GM12891 (cell line): ENCODE data around the gene SPRED3.

Source experiments
- DNase-seq: peaks from one replicate; pipeline ENCODE4 v3.0.0; 2011; ENCODE audit warnings: low spot score; ENCODE audit not compliant: insufficient read length
- FAIRE-seq: peaks from 2 replicates; lab custom pipeline; 2011; peaks lifted over from hg19 to GRCh38; lab: Jason Lieb, UNC
- PAX5 ChIP-seq: IDR thresholded peaks from 2 replicates; pipeline ENCODE4 v1.6.1; 2011; ENCODE audit warnings: low read length, moderate library complexity, mild to moderate bottlenecking; ENCODE audit not compliant: insufficient read depth, severe bottlenecking
- POLR2A ChIP-seq: IDR thresholded peaks from 2 replicates; pipeline ENCODE4 v1.6.1; 2011; ENCODE audit warnings: low read depth, low read length, control low read depth
- POLR2AphosphoS5 ChIP-seq: IDR thresholded peaks from 2 replicates; pipeline ENCODE4 v1.6.1; 2011; ENCODE audit warnings: low read depth, low read length, control low read depth
- POU2F2 ChIP-seq: IDR thresholded peaks from 2 replicates; pipeline ENCODE4 v1.6.1; 2011; ENCODE audit warnings: low read depth, mild to moderate bottlenecking, control low read depth, low read length, moderate library complexity
- SPI1 ChIP-seq: IDR thresholded peaks from 2 replicates; pipeline ENCODE4 v1.6.1; 2011; ENCODE audit warnings: low read depth, low read length, control low read depth
- TAF1 ChIP-seq: IDR thresholded peaks from 2 replicates; pipeline ENCODE4 v1.6.1; 2011; ENCODE audit warnings: low read depth, low read length, control low read depth

Gene SPRED3

DNA sequence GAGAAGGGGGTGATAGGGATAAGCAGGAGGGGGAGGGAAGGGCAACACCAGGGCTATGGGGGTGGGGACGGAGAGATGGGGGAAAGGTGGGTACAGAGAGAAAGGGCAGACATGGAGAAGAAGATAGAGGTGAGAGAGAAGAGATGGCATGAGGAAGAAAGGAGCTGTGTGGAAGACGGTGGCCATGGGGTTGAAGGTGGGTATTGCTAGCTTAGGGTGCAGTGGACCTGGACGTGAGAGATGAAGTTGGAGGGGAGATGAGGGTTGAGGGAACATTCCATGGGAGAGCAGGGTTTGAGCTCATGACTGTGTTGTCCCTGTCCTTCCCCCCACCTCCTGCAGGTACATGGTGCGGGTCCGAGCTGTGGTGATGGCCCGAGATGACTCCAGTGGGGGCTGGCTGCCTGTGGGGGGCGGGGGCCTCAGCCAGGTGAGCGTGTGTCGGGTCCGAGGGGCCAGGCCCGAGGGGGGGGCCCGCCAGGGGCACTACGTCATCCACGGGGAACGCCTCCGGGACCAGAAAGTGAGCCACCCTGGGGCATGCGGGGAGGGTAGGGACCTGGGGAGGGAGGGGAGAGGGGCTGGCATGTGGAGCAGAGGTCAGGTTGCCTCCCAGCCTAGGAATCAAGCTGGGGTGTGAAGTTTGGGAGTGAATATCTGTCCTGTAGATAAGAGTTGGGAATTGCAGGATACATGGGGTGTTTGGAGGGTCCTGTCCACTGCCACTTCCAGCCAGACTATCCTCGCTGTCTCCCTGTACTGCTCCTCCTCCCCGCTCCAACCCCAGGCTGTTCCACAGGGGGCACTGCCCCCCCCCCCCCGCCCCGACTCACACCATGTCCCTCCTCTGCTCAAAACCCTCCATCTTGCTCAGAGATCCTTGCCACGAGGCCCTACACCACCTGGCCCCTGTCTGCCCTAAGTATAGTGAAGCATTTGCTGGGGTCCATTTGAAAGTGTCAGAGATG is 1.7 kb downstream of the SPRED3 start:
- no peak for FAIRE-seq
- no peak for DNase-seq
- TF ChIP-seq SPI1, result no peak
- no peak for TF ChIP-seq POLR2AphosphoS5
- no peak for TF ChIP-seq POLR2A

DNA sequence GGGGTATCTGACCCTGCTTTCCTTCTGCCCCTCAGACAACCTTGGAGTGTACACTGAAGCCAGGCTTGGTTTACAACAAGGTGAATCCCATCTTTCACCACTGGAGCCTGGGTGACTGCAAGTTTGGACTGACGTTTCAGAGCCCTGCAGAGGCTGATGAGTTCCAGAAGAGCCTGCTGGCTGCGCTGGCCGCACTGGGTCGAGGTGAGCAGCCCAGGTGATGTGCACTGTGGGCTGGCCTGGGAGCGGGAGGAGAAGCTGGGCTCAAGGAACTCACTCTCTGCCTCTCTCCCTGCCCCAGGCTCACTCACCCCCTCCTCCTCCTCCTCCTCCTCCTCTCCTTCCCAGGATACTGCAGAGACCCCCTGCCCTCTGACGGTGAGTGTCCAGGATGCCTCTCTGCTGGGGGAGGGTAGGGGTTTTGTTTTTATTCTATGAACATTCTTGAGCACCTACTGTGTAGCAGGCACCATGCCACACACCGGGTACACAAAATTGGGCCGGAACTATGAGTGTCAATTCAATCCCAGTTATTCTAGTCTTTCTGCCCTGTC is 3.5 kb downstream of the SPRED3 start:
- no peak for FAIRE-seq
- TF ChIP-seq SPI1, result no peak
- no peak for TF ChIP-seq PAX5
- TF ChIP-seq TAF1, result no peak
- no peak for TF ChIP-seq POU2F2
- TF ChIP-seq POLR2AphosphoS5, result no peak
- TF ChIP-seq POLR2A, result no peak
- no peak for DNase-seq

DNA sequence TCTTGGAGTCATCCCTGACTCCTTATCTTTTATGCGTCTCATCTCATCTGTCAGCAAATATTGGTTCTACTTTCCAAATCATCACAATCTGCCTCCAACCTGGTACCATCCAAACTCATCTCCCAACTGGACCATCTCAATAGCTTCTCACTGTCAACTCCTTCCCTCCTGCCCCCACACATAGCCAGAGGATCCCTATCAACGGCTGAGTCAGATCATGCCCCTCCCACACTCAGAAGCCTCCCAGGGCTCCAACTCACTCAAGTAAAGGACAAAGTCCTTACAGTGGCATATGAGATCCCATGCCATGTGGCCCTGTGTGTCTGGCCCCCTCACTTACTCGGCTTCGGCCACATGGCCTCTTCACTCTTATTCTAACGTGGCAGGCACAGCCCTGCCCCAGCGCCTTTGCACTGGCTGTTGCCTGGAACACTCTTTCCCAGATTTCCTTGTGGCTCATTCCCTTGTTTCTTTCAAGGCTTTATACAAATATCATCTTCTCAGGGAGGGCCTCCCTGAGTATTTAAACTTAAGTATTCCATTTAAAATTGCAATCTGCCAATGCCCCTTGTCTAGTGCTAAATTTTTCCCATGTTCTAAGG is 4.3 kb downstream of the SPRED3 start:
- TF ChIP-seq TAF1, result no peak
- TF ChIP-seq POU2F2, result no peak
- no peak for TF ChIP-seq POLR2A
- TF ChIP-seq SPI1, result no peak
- no peak for TF ChIP-seq POLR2AphosphoS5
- no peak for TF ChIP-seq PAX5
- DNase-seq, result no peak

DNA sequence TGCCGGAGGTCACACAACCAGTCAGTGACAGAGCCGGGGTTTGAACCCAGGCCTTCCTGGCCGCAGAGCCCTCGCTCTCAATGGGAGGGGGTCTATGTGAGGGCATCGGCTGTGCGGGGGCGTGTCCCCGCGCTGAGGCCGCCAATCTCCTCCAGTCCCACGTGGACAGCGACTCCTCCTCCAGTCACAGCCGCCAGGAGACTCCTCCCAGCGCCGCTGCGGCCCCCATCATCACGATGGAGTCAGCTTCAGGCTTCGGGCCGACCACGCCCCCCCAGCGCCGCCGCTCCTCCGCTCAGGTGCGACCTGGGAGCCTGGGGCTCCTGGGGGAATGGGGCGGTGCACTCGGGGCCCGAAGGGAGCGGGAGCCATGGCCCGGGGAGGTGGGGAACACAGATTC is 6.0 kb downstream of the SPRED3 start:
- TF ChIP-seq TAF1, result no peak
- TF ChIP-seq POU2F2, result no peak
- FAIRE-seq (peak; percentile 23), DNase-seq (no peak)

More for the DNA sequence above, 4.3 kb downstream of the SPRED3 start:
- no peak for FAIRE-seq

DNA sequence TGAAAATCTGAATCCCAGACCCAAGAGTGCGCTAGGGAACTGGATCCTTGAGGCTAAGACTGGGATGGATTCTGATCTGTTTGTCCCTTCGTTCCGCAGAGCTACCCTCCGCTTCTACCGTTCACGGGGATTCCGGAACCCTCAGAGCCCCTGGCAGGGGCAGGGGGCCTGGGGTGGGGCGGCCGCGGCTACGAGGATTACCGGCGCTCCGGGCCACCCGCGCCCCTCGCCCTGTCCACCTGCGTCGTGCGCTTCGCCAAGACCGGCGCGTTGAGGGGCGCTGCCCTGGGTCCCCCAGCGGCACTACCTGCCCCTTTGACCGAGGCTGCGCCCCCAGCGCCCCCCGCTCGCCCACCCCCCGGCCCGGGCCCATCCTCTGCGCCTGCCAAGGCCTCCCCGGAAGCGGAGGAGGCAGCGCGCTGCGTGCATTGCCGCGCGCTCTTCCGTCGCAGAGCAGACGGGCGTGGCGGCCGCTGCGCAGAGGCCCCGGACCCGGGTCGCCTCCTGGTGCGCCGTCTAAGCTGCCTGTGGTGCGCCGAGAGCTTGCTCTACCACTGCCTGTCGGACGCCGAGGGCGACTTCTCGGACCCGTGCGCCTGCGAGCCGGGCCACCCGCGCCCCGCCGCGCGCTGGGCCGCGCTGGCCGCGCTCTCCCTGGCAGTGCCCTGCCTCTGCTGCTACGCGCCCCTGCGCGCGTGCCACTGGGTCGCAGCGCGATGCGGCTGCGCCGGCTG is 7.1 kb downstream of the SPRED3 start:
- DNase-seq, result no peak
- TF ChIP-seq TAF1, result no peak
- TF ChIP-seq POLR2A, result no peak
- FAIRE-seq, result peak; percentile 71

DNA sequence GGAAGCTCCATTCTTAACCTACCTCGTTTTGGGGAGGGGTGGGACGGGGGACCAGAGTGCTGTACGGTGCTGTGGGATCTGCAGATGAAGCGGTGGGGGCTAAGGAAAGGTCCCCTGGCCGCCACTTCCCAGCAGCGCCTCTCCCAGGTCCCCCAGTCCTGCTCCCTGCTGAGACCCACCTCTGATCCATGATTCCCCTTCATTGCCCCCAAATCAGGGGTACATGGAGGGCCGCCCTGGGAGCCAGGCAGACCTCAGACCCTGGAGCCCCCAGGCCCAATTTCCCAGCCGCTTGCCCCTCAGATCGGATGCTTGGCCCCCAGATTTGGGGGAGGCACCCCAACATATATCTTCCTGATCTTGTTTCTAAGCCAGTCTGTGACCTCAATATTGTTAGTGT is 10.6 kb downstream of the SPRED3 start:
- no peak for DNase-seq
- no peak for FAIRE-seq
- TF ChIP-seq POLR2AphosphoS5, result no peak

DNA sequence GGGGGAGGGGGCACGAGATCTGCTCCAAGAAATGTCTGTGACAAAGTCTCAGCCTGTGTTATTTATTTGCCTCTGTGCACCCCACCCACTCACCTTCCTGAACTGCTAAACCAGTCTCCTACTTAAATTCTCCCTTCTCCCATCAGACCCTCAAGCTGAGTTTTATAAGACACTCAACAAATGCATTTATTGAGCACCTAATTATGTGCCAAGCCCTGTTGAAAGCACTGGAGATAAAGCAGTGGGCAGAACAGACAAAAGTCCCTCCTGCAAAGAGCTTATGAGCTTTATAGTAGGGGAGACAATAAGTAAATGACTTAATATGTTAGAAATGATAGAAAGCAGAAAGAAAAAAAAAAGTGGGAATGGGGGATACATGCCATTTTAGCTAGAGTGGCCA is 11.0 kb downstream of the SPRED3 start:
- no peak for TF ChIP-seq SPI1
- TF ChIP-seq PAX5, result no peak
- TF ChIP-seq TAF1, result no peak
- TF ChIP-seq POU2F2, result no peak
- TF ChIP-seq POLR2A, result no peak
- no peak for TF ChIP-seq POLR2AphosphoS5
- no peak for FAIRE-seq

DNA sequence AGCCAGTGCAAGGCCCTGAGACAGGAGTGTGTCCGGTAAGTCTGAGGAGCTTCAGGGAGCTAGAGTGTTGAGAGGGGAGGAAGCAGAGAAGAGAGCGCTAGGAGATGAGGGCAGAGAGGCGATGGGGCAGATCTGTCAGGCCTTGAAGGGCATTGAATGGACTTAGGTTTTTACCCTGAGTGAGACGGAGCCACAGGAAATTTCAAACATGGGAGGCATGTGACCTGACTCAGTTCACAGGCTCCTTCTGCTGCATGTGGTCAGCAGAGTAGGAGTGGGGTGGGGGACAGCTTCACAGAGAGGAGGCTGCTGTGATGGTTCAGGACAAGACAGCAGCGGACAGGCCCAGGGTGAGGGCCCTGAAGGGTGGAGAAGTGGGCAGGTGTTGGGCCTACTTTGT is 11.9 kb downstream of the SPRED3 start:
- FAIRE-seq, result no peak
- no peak for DNase-seq
- TF ChIP-seq PAX5 (no peak), TAF1 (no peak), POU2F2 (no peak), SPI1 (no peak), POLR2A (no peak), POLR2AphosphoS5 (no peak)

More for the DNA sequence above, 11.0 kb downstream of the SPRED3 start:
- no peak for DNase-seq

DNA sequence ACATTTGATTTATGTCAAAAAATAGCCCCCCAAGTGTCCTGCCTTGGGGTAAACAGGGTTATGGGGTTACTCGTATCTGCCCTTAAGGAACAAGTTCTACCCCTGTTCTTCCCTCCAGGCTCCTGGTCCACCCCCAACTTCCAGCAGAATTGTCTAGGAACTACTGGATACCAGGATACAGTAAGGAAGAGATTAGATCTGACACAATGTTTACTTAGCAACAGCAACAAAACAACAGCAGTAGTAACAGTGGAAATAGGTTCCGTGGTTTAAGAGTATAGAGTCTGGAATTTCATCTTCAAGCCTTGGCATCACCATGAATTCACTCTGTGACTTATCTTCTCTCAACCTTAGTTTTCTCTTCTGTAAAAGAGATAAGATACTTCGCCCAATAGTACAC is 12.7 kb downstream of the SPRED3 start:
- FAIRE-seq (no peak), DNase-seq (no peak)
- no peak for TF ChIP-seq POLR2AphosphoS5
- TF ChIP-seq POLR2A, result no peak
- TF ChIP-seq POU2F2, result no peak
- TF ChIP-seq TAF1, result no peak
- no peak for TF ChIP-seq SPI1
- TF ChIP-seq PAX5, result no peak

DNA sequence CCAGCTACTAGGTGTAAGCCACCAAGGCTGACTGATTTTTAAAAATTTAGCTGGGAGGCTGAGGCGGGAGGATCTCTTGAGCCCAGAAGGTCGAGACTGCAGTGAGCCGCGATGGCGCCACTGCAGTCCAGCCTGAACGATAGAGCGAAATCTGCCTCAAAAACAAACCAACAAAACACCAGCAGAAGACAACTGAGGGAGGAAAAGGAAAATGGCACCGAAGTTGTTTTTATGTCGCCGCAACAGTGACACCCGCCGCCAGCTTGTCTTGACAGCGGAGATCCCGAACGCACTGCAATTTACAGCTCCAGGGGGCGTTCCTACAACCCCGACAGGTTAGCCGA is 14.1 kb downstream of the SPRED3 start:
- DNase-seq, result no peak
- TF ChIP-seq POLR2AphosphoS5, result no peak
- no peak for TF ChIP-seq PAX5
- TF ChIP-seq POU2F2, result no peak
- no peak for TF ChIP-seq POLR2A
- no peak for TF ChIP-seq SPI1
- no peak for TF ChIP-seq TAF1
- FAIRE-seq, result no peak
